ENCODE data around the gene SUMO3.
A peak's percentile ranks its signal among the peaks of the same experiment; 100 is the strongest.

The SUMO3 gene

DNA sequence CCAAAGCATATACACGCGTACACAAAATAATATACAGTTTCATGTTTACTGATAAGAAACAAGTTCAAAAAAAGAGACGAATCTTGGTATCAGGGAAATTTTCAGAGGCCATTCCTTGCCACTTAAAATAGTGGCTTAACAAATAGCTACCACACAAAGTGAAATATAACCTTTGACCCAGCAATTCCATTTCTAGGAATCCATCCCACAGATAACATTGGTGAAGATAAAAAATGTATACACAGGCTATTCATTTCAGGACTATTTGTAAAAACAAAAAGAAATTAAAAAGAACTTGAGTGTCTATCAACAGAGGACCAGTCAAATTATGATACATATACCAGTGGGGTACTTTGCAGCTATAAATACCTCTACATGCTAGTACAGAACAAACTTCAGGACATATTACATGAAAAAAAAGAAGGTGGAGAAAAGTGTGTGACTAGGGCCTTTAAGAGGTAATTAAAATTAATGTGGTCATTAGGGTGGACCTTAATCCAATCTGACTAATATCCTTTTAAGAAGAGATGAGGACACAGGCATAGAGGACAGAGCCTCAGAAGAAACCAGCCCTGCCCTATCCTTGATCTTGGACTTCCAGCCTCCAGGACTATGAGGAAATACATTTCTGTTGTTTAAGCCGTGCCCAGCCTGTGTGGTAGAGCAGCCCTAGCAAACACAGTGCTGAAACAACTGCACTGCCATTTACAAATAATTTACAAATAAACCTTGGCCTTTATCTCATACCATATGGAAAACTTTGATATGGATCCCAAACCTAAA is 24.1 kb downstream of the SUMO3 start:
- Histone ChIP-seq H3K79me1 (ENCODE audit: low read depth, low read length) (peaks cover 2% of the 10 kb centered on the region), H4K91ac (ENCODE audit: low read depth, low read length, poor library complexity) (no peak overlapping the region), H3K4ac (ENCODE audit: low read length) (no peak overlapping the region), H2BK15ac (ENCODE audit: low read length) (no peak overlapping the region), H3K23ac (ENCODE audit: low read depth, low read length, poor library complexity) (no peak overlapping the region), H3K4me1 (ENCODE audit: control insufficient read depth in 2 of 2, insufficient read depth in 1 of 2, low read depth in 1 of 2, low read length in 2 of 2) (peaks cover 0 to 4% of the 10 kb centered on the region in 2 donors), H3K27me3 (ENCODE audit: control insufficient read depth in 3 of 3, insufficient read depth in 3 of 3, low read depth in 1 of 3, low read length in 3 of 3) (no peaks in the 10 kb centered on the region), H2AK5ac (ENCODE audit: low read depth, low read length) (no peak overlapping the region), H3K36me3 (replicated peaks in 1 of 2; ENCODE audit: control insufficient read depth in 2 of 2, insufficient read depth in 2 of 2, low read length in 2 of 2) (peaks cover 7 to 61% of the 10 kb centered on the region in 2 donors), H3K4me3 (ENCODE audit: low read length in 2 of 2) (no peak overlapping the region), H3K27ac (replicated peaks; ENCODE audit: low read length) (no peak overlapping the region), H2BK120ac (ENCODE audit: low read depth, low read length) (no peak overlapping the region), H3K4me2 (ENCODE audit: insufficient read depth, low read length, poor library complexity, severe bottlenecking) (no peak overlapping the region), H4K8ac (ENCODE audit: low read depth, low read length) (no peak overlapping the region), H3K14ac (ENCODE audit: low read length) (no peak overlapping the region), H3K18ac (ENCODE audit: low read length) (no peak overlapping the region), H2BK5ac (ENCODE audit: low read length) (no peak overlapping the region), H3K9ac (ENCODE audit: low read depth, low read length, poor library complexity) (no peak overlapping the region), H2BK12ac (ENCODE audit: low read length) (no peak overlapping the region), H3K9me3 (replicated peaks in 1 of 2; ENCODE audit: control insufficient read depth in 2 of 2, insufficient read depth in 1 of 2, low read depth in 1 of 2, low read length in 2 of 2) (no peaks in the 10 kb centered on the region), H2AFZ (ENCODE audit: low read length) (no peak overlapping the region)
- no peak for DNase-seq (ENCODE audit: low spot score)
- WGBS, 2 donors (ENCODE audit: extremely low coverage in 2 of 2, insufficient read length in 2 of 2, insufficient replicate concordance in 1 of 2) = no CpG with 5 or more reads among the region's 4 CpGs

DNA sequence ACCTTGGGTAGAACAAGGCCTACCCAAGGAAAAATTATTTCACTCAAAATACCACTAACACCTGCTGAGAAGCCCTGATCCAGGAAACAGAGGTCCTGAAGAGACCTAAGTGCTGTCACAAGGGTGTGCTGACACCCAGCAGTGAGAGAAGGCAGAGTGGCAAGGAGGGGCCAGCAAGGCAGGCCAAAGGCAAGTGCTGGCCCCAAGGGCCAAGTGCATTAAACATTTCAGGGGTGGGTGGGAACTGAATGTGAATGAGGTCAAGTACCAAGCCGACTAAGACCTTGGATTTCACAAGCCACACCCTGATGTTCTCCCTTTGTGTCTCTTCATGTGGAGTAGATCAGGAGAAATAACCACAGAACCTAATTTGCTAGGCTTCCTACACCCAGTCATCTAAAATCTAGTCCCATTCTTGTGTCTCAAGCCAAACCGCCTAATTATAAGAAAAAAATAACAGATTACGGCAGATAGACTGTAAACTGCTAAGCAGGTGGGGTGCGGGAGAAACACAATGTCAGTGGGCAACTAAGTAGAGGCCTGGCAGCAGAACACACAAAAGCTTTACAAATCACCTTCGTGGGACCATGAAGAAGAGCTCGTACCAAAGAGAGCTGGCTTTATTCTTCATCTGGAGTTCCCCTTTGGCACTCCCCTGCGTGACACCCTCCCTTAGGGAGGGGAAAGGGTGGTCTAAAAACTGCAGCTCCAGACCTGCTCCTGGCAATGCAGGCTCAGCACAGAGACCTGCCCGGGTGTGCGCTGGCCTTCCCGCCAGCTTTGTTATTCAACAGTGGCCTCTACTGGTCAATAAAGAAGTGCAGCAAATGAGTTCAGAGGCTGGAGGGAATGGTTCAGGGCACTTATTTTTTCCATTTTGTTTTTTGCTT is 24.9 kb downstream of the SUMO3 start:
- Histone ChIP-seq H3K4me1 (ENCODE audit: control insufficient read depth in 2 of 2, insufficient read depth in 1 of 2, low read depth in 1 of 2, low read length in 2 of 2) (peaks cover 0 to 4% of the 10 kb centered on the region in 2 donors), H3K18ac (ENCODE audit: low read length) (no peak overlapping the region), H2BK12ac (ENCODE audit: low read length) (no peak overlapping the region), H3K27me3 (ENCODE audit: control insufficient read depth in 3 of 3, insufficient read depth in 3 of 3, low read depth in 1 of 3, low read length in 3 of 3) (no peaks in the 10 kb centered on the region), H2AFZ (ENCODE audit: low read length) (no peak overlapping the region), H3K36me3 (replicated peaks in 1 of 2; ENCODE audit: control insufficient read depth in 2 of 2, insufficient read depth in 2 of 2, low read length in 2 of 2) (peaks cover 5 to 52% of the 10 kb centered on the region in 2 donors), H3K27ac (replicated peaks; ENCODE audit: low read length) (no peak overlapping the region), H2BK120ac (ENCODE audit: low read depth, low read length) (no peak overlapping the region), H3K9ac (ENCODE audit: low read depth, low read length, poor library complexity) (no peak overlapping the region), H2BK15ac (ENCODE audit: low read length) (no peak overlapping the region), H3K4me3 (ENCODE audit: low read length in 2 of 2) (no peak overlapping the region), H4K91ac (ENCODE audit: low read depth, low read length, poor library complexity) (no peak overlapping the region), H3K79me1 (ENCODE audit: low read depth, low read length) (peaks cover 2% of the 10 kb centered on the region), H4K8ac (ENCODE audit: low read depth, low read length) (no peak overlapping the region), H3K4me2 (ENCODE audit: insufficient read depth, low read length, poor library complexity, severe bottlenecking) (no peak overlapping the region), H3K14ac (ENCODE audit: low read length) (no peak overlapping the region), H3K23ac (ENCODE audit: low read depth, low read length, poor library complexity) (no peak overlapping the region), H2BK5ac (ENCODE audit: low read length) (no peak overlapping the region), H3K9me3 (replicated peaks in 1 of 2; ENCODE audit: control insufficient read depth in 2 of 2, insufficient read depth in 1 of 2, low read depth in 1 of 2, low read length in 2 of 2) (no peaks in the 10 kb centered on the region), H3K4ac (ENCODE audit: low read length) (no peak overlapping the region), H2AK5ac (ENCODE audit: low read depth, low read length) (no peak overlapping the region)
- no CpG with 5 or more reads among the region's 10 CpGs for WGBS, 2 donors (ENCODE audit: extremely low coverage in 2 of 2, insufficient read length in 2 of 2, insufficient replicate concordance in 1 of 2)
- peak; percentile 59 for DNase-seq (ENCODE audit: low spot score)

DNA sequence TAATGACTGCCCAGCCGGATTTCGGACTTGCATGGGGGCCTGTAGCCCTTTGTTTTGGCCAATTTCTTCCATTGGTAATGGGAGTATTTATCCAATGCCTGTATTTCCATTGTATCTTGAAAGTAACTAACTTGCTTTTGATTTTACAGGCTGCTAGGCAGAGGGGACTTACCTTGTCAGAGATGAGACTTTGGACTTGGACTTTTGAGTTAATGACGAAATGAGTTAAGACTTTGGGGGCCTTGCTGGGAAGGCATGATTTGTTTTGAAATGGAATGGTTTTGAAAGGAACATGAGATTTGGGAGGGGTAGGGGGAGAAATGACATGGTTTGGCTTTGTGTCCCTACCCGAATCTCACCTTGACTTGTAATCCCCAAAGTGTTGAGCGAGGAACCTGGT is 25.9 kb downstream of the SUMO3 start:
- Histone ChIP-seq H3K27me3 (ENCODE audit: control insufficient read depth in 3 of 3, insufficient read depth in 3 of 3, low read depth in 1 of 3, low read length in 3 of 3) (no peaks in the 10 kb centered on the region), H2AK5ac (ENCODE audit: low read depth, low read length) (no peak overlapping the region), H3K23ac (ENCODE audit: low read depth, low read length, poor library complexity) (no peak overlapping the region), H3K79me1 (ENCODE audit: low read depth, low read length) (peaks cover 4% of the 10 kb centered on the region), H3K4ac (ENCODE audit: low read length) (no peak overlapping the region), H3K14ac (ENCODE audit: low read length) (no peak overlapping the region), H4K8ac (ENCODE audit: low read depth, low read length) (no peak overlapping the region), H3K9me3 (replicated peaks in 1 of 2; ENCODE audit: control insufficient read depth in 2 of 2, insufficient read depth in 1 of 2, low read depth in 1 of 2, low read length in 2 of 2) (no peaks in the 10 kb centered on the region), H4K91ac (ENCODE audit: low read depth, low read length, poor library complexity) (no peak overlapping the region), H2BK120ac (ENCODE audit: low read depth, low read length) (no peak overlapping the region), H3K9ac (ENCODE audit: low read depth, low read length, poor library complexity) (no peak overlapping the region), H2BK12ac (ENCODE audit: low read length) (no peak overlapping the region), H2AFZ (ENCODE audit: low read length) (no peak overlapping the region), H3K36me3 (replicated peaks in 1 of 2; ENCODE audit: control insufficient read depth in 2 of 2, insufficient read depth in 2 of 2, low read length in 2 of 2) (peaks cover 8 to 55% of the 10 kb centered on the region in 2 donors), H3K4me2 (ENCODE audit: insufficient read depth, low read length, poor library complexity, severe bottlenecking) (no peak overlapping the region), H2BK5ac (ENCODE audit: low read length) (no peak overlapping the region), H3K4me1 (ENCODE audit: control insufficient read depth in 2 of 2, insufficient read depth in 1 of 2, low read depth in 1 of 2, low read length in 2 of 2) (peaks cover 0 to 4% of the 10 kb centered on the region in 2 donors), H3K27ac (replicated peaks; ENCODE audit: low read length) (no peak overlapping the region), H3K18ac (ENCODE audit: low read length) (no peak overlapping the region), H3K4me3 (ENCODE audit: low read length in 2 of 2) (no peak overlapping the region), H2BK15ac (ENCODE audit: low read length) (no peak overlapping the region)
- WGBS, 2 donors (ENCODE audit: extremely low coverage in 2 of 2, insufficient read length in 2 of 2, insufficient replicate concordance in 1 of 2) = no CpG with 5 or more reads among the region's 5 CpGs
- DNase-seq (ENCODE audit: low spot score) = no peak

DNA sequence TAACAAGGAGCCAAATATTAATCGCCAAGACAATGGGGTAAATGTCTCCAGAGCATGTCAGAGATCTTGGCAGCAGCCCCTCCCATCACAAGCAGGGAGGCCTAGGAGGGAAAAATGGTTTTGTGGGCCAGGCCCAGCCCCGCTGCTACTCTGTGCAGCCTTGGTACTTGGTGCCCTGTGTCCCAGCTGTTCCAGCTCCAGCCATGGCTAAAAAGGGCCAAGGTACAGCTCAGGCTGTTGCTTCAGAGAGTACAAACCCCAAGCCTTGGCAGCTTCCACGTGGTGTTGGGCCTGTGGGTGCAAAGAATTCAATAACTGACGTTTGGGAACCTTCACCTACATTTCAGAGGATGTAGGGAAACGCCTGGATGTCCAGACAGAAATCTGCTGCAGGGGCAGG is 26.6 kb downstream of the SUMO3 start:
- Histone ChIP-seq H3K79me1 (ENCODE audit: low read depth, low read length) (peaks cover 4% of the 10 kb centered on the region), H3K27me3 (ENCODE audit: control insufficient read depth in 3 of 3, insufficient read depth in 3 of 3, low read depth in 1 of 3, low read length in 3 of 3) (no peaks in the 10 kb centered on the region), H3K4me3 (ENCODE audit: low read length in 2 of 2) (no peak overlapping the region), H3K18ac (ENCODE audit: low read length) (no peak overlapping the region), H3K36me3 (replicated peaks in 1 of 2; ENCODE audit: control insufficient read depth in 2 of 2, insufficient read depth in 2 of 2, low read length in 2 of 2) (peaks cover 4 to 53% of the 10 kb centered on the region in 2 donors), H3K14ac (ENCODE audit: low read length) (no peak overlapping the region), H2BK12ac (ENCODE audit: low read length) (no peak overlapping the region), H4K91ac (ENCODE audit: low read depth, low read length, poor library complexity) (no peak overlapping the region), H4K8ac (ENCODE audit: low read depth, low read length) (no peak overlapping the region), H3K9ac (ENCODE audit: low read depth, low read length, poor library complexity) (no peak overlapping the region), H2BK15ac (ENCODE audit: low read length) (no peak overlapping the region), H3K23ac (ENCODE audit: low read depth, low read length, poor library complexity) (no peak overlapping the region), H3K27ac (replicated peaks; ENCODE audit: low read length) (no peak overlapping the region), H3K4me2 (ENCODE audit: insufficient read depth, low read length, poor library complexity, severe bottlenecking) (no peak overlapping the region), H3K9me3 (replicated peaks in 1 of 2; ENCODE audit: control insufficient read depth in 2 of 2, insufficient read depth in 1 of 2, low read depth in 1 of 2, low read length in 2 of 2) (no peaks in the 10 kb centered on the region), H2BK120ac (ENCODE audit: low read depth, low read length) (no peak overlapping the region), H2AK5ac (ENCODE audit: low read depth, low read length) (no peak overlapping the region), H2BK5ac (ENCODE audit: low read length) (no peak overlapping the region), H3K4me1 (ENCODE audit: control insufficient read depth in 2 of 2, insufficient read depth in 1 of 2, low read depth in 1 of 2, low read length in 2 of 2) (peaks cover 0 to 4% of the 10 kb centered on the region in 2 donors), H2AFZ (ENCODE audit: low read length) (no peak overlapping the region), H3K4ac (ENCODE audit: low read length) (no peak overlapping the region)
- no CpG with 5 or more reads among the region's 5 CpGs for WGBS, 2 donors (ENCODE audit: extremely low coverage in 2 of 2, insufficient read length in 2 of 2, insufficient replicate concordance in 1 of 2)
- no peak for DNase-seq (ENCODE audit: low spot score)
